PC-9 (cell line): ENCODE measurements around the gene NRARP. TPM values are rescaled to one million over a fixed set of nuclear protein-coding genes. Genes with fewer than 3 reads are reported as not detected.

ENCODE experiments used
- BruUV-seq: library from RNA; stranded (reverse); fragments of 400-500 nt; replicated peaks from 2 replicates; lab custom pipeline; 2021; lab: Mats Ljungman, UMichigan
- CTCF ChIA-PET: fragments of 300-600 bp; sonication (Branson Sonifier 250); formaldehyde crosslinking; loops from one replicate; lab custom pipeline; 2022; ENCODE audit warnings: antibody characterized with exemption; lab: Charles Lee
- POLR2A ChIA-PET: fragments of 300-600 bp; sonication (Branson Sonifier 250); formaldehyde crosslinking; loops from one replicate; lab custom pipeline; 2022; ENCODE audit warnings: antibody characterized with exemption; ENCODE audit not compliant: unreplicated experiment; lab: Charles Lee
- DNase-seq, 2 experiments: peaks; one replicate each; pipeline versions ENCODE4 v3.0.0 to v3.0.0-alpha.2; 2015 to 2022; ENCODE audit warnings: mixed read lengths in 1 of 2
- H2AFZ ChIP-seq: fragments of 200-600 bp; sonication (generic); 2 replicates; pipeline ENCODE4 v1.8.1; 2017; ENCODE audit warnings: antibody characterized with exemption
- H3F3A ChIP-seq: fragments of 200-600 bp; sonication (generic); 2 replicates; pipeline ENCODE4 v1.8.1; 2017; ENCODE audit warnings: antibody characterized with exemption, mild to moderate bottlenecking, low read depth; ENCODE audit not compliant: insufficient read depth
- H3K27ac ChIP-seq: fragments of 200-600 bp; sonication (generic); 2 replicates; pipeline ENCODE4 v1.6.1; 2016; ENCODE audit warnings: mixed run types
- H3K27me3 ChIP-seq: fragments of 200-600 bp; sonication (generic); 2 replicates; pipeline ENCODE4 v1.6.1; 2016; ENCODE audit warnings: low read depth, mixed run types; ENCODE audit not compliant: insufficient read depth
- H3K36me3 ChIP-seq: fragments of 200-600 bp; sonication (generic); 2 replicates; pipeline ENCODE4 v1.6.1; 2016; ENCODE audit warnings: low read depth, mixed run types
- H3K4me1 ChIP-seq: fragments of 200-600 bp; sonication (generic); replicated peaks from 2 replicates; pipeline ENCODE4 v1.6.1; 2016; ENCODE audit warnings: mixed run types; ENCODE audit not compliant: insufficient read depth
- H3K4me2 ChIP-seq: fragments of 200-600 bp; sonication (generic); 2 replicates; pipeline ENCODE4 v1.6.1; 2017; ENCODE audit warnings: mixed run types
- H3K4me3 ChIP-seq: fragments of 200-600 bp; sonication (generic); 2 replicates; pipeline ENCODE4 v1.6.1; 2016; ENCODE audit warnings: mixed run types
- H3K79me2 ChIP-seq: fragments of 200-600 bp; sonication (generic); 2 replicates; pipeline ENCODE4 v1.6.1; 2017; ENCODE audit warnings: low read depth, mixed run types
- H3K9me2 ChIP-seq: fragments of 200-600 bp; sonication (generic); 2 replicates; pipeline ENCODE4 v1.8.1; 2017; ENCODE audit warnings: mild to moderate bottlenecking; ENCODE audit not compliant: insufficient read depth
- H3K9me3 ChIP-seq: fragments of 200-600 bp; sonication (generic); 2 replicates; pipeline ENCODE4 v1.8.1; 2016; ENCODE audit warnings: low read depth; ENCODE audit not compliant: insufficient read depth
- H4K20me1 ChIP-seq: fragments of 200-600 bp; sonication (generic); 2 replicates; pipeline ENCODE4 v1.8.1; 2017; ENCODE audit not compliant: insufficient read depth
- EZH2 ChIP-seq: fragments of 200-600 bp; sonication (generic); IDR thresholded peaks from 2 replicates; pipeline ENCODE4 v1.8.0; 2017; ENCODE audit warnings: antibody characterized with exemption, low read depth
- intact Hi-C: fragments of 100-400 bp; cut with micrococcal nuclease; formaldehyde crosslinking; loops from one replicate; pipeline ENCODE4 v1.10.0; 2022; ENCODE audit not compliant: unreplicated experiment
- total RNA-seq: library from RNA; stranded (reverse); gene quantifications from 2 replicates; pipeline ENCODE4 v1.2.3, GENCODE V29; 2021
- TF ChIP-seq, protein P1 (sequence below): fragments of 200-600 bp; sonication (generic); conservative IDR thresholded peaks from 2 replicates; pipeline ENCODE4 v1.6.1; 2017; ENCODE audit warnings: mixed run types, antibody characterized with exemption, mild to moderate bottlenecking, moderate library complexity

Gene NRARP
- total RNA-seq, 1 experiment from 2014 or later: 20.6 TPM

DNA sequence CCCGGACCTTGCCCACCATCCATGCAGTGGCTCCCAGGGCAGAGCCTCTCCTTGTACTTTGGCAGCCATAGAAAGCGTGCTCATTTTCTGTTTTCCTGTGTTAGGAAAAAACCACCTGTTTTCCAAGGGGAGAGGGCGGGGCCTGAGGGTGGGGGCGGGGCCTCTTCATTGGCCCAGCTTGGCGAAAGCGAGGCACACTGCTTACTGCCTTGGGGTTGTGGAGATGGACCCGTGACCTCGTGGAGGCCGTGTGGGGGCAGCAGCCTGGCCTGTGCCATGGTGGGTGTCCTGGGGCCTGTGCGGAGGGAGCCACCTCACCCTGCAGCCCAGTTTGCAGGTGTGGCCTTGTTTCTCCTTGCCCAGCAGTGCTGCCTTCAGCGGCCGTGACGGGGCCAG is 29.0 kb downstream of the NRARP start:
- TF ChIP-seq EZH2: no peak
- TF ChIP-seq, protein P1, sequence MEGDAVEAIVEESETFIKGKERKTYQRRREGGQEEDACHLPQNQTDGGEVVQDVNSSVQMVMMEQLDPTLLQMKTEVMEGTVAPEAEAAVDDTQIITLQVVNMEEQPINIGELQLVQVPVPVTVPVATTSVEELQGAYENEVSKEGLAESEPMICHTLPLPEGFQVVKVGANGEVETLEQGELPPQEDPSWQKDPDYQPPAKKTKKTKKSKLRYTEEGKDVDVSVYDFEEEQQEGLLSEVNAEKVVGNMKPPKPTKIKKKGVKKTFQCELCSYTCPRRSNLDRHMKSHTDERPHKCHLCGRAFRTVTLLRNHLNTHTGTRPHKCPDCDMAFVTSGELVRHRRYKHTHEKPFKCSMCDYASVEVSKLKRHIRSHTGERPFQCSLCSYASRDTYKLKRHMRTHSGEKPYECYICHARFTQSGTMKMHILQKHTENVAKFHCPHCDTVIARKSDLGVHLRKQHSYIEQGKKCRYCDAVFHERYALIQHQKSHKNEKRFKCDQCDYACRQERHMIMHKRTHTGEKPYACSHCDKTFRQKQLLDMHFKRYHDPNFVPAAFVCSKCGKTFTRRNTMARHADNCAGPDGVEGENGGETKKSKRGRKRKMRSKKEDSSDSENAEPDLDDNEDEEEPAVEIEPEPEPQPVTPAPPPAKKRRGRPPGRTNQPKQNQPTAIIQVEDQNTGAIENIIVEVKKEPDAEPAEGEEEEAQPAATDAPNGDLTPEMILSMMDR: no peak
- Histone ChIP-seq H3K27me3 (no peaks in the 10 kb centered on the region), H3K4me1 (peaks cover 12% of the 10 kb centered on the region), H3K4me3 (no peak overlapping the region), H3K9me2 (no peaks in the 10 kb centered on the region), H3K9me3 (no peaks in the 10 kb centered on the region), H3K36me3 (no peaks in the 10 kb centered on the region), H3K79me2 (peaks cover 3% of the 10 kb centered on the region; the same call in 1 of the 2 replicates), H2AFZ (no peak overlapping the region), H3F3A (peaks cover 24% of the 10 kb centered on the region), H4K20me1 (peaks cover 12% of the 10 kb centered on the region; the same call in 1 of the 2 replicates), H3K4me2 (no peak overlapping the region), H3K27ac (no peak overlapping the region)
- CTCF ChIA-PET: no interaction called here
- POLR2A ChIA-PET: no interaction called here
- intact Hi-C loops: no loop called here
- no peak for DNase-seq
- TSS peak; percentile 5 for BruUV-seq

GRCh38 chr9:137272241-137273094 is 29.6 kb downstream of the NRARP start:
- H3K36me3 ChIP-seq: no peaks in the 10 kb centered on the region
- H2AFZ ChIP-seq: no peak overlapping the region
- no peak overlapping the region for H3K4me3 ChIP-seq
- POLR2A ChIA-PET: no interaction called here
- H3K4me1 ChIP-seq: peaks cover 12% of the 10 kb centered on the region
- no peaks in the 10 kb centered on the region for H3K9me2 ChIP-seq
- H3K9me3 ChIP-seq: no peaks in the 10 kb centered on the region
- CTCF ChIA-PET: interaction anchor here (0.5 to 0.6 kb wide), 2 partner anchors 12 to 139 kb away, joined by 3 to 6 read pairs; no protein-coding TSS in a partner anchor
- no peak overlapping the region for H3K4me2 ChIP-seq
- no peaks in the 10 kb centered on the region for H3K79me2 ChIP-seq
- DNase-seq: no peak
- no TSS peak for BruUV-seq
- peaks cover 24% of the 10 kb centered on the region for H3F3A ChIP-seq
- TF ChIP-seq, protein P1: no peak
- no peak for TF ChIP-seq EZH2
- no peak overlapping the region for H3K27ac ChIP-seq
- H4K20me1 ChIP-seq: peaks cover 12% of the 10 kb centered on the region; the same call in 1 of the 2 replicates
- H3K27me3 ChIP-seq: no peaks in the 10 kb centered on the region
- intact Hi-C loops: no loop called here

DNA sequence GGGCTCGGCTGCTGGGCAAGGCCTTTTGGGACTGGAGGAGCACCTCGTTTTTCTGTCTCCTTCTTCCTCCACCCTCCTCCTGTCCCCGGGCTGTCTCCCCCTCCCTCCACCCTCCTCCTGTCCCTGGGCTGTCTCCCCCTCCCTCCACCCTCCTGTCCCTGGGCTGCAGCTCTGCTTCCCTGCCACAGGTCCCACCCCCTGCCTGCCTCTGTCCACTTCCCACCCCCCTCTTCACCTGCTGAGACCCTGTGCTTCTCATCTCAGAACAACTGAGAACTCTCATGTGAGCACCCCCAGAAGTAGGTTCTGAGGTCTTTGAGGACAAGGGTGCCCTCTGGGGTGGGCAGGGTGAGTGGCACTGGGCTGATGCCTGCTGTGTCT is 30.4 kb downstream of the NRARP start:
- H3K4me3 ChIP-seq: no peak overlapping the region
- no peaks in the 10 kb centered on the region for H3K9me3 ChIP-seq
- H3F3A ChIP-seq: peaks cover 18% of the 10 kb centered on the region; the same call in 1 of the 2 replicates
- H3K79me2 ChIP-seq: no peaks in the 10 kb centered on the region
- H3K36me3 ChIP-seq: no peaks in the 10 kb centered on the region
- intact Hi-C loops: no loop called here
- H4K20me1 ChIP-seq: peaks cover 12% of the 10 kb centered on the region; the same call in 1 of the 2 replicates
- ChIA-PET CTCF (no interaction called here), POLR2A (no interaction called here)
- no peaks in the 10 kb centered on the region for H3K27me3 ChIP-seq
- no peaks in the 10 kb centered on the region for H3K9me2 ChIP-seq
- no TSS peak for BruUV-seq
- no peak overlapping the region for H3K27ac ChIP-seq
- DNase-seq: no peak
- TF ChIP-seq EZH2: no peak
- TF ChIP-seq, protein P1: no peak
- H2AFZ ChIP-seq: no peak overlapping the region
- peaks cover 5% of the 10 kb centered on the region for H3K4me1 ChIP-seq
- no peak overlapping the region for H3K4me2 ChIP-seq
